Activated CD4-positive, alpha-beta T cell treated with anti-CD3 and anti-CD28 coated beads, Interleukin-2, Interleukin-4, amounts not matched to agents 100 ng/mL and 50 ng/mL, durations not matched to agents 16 hours and 8 hours (primary cell): ENCODE results near the gene SRD5A3.

Source experiments
- DNase-seq: peaks from one replicate; pipeline ENCODE4 v3.0.0-alpha.2; 2020; ENCODE audit warnings: low spot score

The SRD5A3 gene

DNA sequence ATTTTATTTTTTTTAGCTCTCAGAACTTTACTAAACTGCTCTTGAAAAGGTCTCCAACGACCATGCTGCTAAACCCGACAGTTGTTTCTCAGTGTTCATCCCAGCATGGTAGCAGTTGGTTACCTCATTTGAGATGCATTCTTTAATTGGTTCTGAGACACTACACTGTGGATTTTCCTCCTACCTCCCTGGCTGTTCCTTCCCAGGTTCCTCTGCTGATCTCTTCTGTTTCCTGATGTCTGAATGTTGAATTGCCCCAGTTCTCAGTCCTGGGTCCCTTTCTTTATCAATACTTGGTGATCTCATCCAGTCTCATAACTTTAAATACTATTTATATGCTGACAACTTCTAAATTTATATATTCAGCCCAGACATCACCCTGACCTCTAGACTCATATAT is 30.7 kb downstream of the SRD5A3 start:
- DNase-seq = no peak

DNA sequence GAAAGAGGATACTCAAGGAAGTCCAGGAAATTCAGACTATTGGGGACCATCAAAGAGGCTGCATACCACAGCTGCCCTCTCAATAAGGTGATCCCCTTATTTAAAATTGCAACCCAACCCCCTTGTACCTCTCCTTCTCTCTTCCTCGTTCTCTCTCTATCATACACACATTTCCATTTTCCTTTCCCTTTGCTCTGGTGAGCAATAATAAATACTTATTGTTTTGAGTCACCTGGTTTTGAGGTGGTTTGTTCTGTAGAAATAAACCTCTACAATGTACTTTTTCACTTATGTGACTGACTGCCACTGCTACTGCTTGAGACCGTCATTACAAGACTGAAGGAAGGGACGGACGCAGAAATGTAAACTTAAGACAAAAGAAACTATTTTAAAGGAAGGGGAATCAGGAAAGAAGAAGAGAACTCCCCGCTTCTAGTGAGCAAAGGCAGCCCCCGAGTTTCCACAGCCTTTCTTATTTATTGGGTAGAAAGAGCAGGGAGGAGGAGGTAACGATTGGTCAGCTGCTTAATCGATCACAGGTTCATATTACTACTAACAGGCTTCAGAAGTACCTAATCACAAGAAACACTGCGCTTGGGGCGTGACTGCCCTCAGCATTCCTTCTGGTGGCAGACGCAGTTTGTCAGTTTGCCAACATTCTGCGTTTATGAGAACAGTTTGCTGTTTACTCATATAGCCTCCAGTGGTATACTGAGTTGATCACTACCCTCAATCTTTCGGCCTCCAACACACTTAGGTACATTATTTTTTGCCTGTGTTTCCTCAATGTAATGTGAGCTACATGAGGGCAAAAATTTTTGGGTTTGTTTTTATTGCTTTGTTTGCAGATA is 32.8 kb downstream of the SRD5A3 start:
- DNase-seq = no peak

DNA sequence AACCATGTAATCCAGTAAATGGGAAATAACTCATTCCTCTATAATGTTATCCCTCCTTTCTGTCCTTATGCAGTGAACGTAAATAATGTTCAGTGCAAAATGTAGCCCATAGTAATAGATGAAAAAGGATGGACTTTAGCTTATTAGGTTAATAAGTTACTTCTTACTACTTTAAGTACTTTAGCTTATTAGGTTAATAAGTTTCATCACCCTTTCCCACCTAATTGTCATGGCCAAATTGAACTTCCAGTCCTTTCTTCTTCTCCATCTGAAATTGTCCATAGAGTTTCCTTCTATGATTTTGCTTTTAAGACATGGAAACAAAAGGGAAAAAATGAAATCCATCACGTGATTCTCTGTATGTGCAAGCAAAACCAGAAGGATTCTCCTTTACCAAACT is 34.5 kb downstream of the SRD5A3 start:
- no peak for DNase-seq

DNA sequence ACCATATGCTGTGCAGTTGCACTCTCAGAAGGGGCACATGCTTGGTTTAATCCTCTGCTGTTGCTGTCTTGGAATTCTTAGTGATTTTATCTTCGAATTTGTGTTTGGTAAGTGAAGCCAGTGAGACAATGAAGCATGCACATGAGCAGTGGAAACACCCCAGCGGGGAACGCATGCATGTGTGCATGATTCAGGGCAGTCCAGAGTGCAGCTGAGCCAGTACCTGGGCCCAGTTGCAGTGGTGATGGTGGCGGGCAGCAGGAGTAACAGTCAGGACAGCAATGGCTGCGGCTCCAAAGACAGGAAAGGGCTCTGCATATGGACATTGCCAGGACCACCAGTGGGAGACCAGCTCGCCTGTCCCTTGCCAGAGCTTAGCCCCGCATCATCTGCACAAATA is 35.5 kb downstream of the SRD5A3 start:
- no peak for DNase-seq

DNA sequence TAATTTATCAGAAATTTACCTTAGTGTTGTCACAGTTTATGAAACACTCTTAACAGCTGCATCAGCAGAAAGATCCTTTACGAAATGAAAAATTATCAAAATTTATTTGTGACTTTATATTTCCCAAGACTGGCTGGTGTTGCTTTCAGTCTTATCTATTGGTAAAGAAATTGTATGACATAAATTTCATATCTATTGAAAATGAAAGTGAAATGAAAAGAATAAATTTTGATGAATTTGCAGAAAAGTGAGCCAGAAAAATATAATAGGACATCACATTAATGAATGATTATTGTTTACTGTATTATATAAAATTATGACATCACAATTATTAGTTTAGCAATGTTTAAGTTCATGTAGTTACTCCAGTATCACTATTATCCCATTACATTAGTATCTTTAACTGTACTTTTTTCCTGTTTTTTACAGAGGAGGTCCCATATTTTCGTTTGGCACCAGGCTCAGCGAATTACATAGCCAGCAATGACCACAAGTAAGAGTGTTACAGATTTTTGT is 36.5 kb downstream of the SRD5A3 start:
- DNase-seq = no peak

DNA sequence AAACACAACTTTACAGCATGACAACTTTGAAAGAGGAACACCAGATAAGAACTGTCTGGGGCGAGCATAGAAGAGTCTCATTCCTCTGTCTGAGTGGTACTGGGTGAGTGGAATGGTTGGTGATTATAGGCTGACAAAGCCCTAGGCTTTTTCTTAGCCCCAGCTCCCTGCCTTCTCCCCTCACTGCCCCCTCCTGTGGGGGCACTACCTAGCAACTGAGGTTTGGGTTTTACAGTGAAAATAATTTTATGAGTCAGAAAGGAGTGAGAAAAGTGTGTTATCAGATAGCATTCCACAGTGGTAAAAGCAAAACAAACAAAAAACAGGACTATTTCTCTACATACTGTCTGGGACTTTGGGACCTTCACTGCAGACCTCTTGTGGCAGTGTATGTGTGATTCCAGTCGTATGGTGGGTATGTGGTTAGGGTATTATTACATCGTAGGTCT is 39.2 kb downstream of the SRD5A3 start:
- no peak for DNase-seq

DNA sequence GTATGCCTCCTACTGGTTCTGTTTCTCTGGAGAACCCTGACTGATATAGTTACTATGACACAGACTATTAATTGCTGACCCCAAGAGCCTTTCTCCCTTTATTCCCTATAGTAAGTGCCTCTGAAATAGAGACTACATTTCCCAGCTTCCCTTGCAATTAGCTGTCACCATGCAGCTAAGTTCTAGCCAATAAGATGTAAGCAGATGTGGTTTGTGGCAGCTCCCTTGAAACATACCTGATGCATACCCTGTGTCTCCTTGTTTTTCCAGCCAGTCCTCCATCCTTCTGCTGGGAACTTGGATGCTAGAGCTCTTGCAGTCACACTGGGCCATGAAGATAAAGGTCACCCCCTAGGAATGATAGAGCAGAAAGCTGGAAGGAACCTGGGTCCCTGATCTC is 40.0 kb downstream of the SRD5A3 start:
- peak; percentile 32 for DNase-seq

DNA sequence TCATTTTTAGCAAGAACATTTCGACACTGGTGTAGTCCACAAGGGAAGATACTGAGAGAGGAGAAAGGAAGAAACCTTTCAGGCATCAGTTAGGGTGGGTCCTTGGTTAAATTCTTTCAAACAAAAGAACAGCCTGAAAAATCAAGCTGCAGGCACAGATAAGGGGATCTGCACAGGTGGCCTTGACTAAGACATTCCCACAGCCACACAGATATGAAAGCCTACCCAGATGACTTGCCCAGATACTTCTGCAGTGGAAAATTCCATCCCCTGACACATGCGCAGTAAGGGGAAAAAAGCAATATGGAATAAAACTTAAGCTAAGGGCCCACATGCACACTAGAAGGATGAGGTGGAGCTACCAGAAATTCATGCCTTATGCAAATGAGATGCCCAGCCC is 40.8 kb downstream of the SRD5A3 start:
- no peak for DNase-seq

DNA sequence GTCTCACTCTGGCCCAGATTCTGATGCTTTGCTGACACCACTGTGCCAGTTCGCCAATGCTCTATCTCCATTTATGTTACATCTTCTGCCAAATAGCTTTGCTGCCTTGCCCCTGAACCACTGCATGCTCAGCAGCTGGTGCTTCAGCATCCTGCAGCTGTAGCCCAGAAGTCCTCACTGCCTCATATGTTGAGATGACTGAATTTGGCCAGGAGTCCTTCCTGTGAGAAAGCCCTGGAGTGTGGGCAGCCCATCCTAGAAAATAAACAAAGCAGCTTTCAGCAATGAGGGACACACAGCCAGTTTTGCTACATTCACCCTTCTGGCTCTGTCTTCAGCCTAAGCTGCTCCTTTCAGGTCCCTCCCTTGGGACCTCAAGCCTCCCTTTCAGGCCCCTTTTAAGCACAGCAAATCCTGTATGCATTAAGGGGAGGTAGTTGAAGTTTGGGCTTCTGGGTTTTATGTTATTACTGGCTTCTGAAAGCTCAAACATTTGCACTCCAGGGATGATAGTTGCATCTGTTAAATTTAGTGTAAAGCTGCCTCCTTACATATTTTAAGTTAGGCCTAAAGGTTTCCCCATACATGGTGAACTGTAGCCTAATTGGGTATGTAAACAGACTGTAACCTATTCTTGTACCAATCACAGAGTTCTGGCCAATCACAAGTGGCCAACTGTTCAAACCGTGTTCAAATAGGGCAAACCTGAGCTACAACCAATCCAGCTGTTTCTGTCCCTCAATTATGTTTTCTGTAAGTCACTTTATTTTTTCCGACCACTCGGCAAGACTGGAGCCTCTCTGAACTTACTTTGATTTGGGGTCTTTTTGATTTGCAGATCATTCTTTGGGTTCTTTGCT is 47.6 kb downstream of the SRD5A3 start:
- DNase-seq = no peak

DNA sequence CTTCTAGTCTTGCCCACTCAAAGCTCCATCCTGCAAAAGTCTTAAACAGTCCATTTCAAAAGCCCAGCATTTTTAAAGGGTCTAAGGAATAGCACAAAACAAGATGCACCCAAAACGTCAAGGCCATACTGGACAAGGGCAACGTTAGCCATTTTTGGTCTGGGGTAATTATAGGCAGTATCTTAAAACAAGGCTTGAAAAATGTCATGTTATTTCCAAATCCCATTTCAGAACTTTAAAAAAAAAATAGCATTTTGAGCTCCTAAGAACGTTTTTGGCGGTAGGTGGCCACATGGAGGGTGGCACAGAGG is 49.1 kb downstream of the SRD5A3 start:
- no peak for DNase-seq

DNA sequence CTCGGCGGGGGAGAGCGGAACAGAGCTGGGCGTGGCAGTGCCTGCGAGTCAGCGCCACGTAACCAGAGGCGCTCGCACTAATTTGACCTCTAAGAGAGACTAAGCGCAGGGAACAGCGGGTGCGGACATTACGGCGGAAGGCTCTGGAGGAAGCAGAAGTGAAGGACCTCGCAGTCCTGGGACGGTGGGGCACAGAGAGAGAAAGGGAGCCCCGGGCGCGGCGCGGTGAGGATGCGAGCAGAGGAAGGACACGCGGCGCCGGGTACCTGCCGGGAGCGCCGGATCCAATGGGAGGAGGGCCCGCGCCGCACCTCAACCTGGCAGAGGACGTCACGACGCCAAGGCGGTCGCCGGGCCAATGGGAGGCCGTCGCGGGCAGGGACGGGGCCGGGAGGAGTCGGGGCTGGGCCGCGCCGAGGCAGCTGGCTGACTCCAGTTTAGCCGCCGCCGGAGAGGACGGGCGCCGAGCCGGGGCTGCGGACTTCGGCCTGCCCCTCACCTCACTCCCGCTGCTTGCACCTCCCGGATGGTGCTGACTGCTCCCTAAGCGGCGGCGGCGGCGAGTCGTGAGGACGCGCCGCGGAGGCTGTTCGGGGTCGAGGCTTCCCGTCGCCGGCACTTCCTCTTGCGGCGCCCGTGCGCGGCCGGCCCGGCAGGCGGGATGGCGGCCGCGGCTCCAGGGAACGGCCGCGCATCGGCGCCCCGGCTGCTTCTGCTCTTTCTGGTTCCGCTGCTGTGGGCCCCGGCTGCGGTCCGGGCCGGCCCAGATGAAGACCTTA is 49.7 kb downstream of the SRD5A3 start, which contains the start of gene TMEM165:
TSS of gene TMEM165 (plus strand) at position 429 of the 779 bp plus-strand sequence. CDS start at position 662, 233 bp downstream.
- peak; percentile 94 for DNase-seq

DNA sequence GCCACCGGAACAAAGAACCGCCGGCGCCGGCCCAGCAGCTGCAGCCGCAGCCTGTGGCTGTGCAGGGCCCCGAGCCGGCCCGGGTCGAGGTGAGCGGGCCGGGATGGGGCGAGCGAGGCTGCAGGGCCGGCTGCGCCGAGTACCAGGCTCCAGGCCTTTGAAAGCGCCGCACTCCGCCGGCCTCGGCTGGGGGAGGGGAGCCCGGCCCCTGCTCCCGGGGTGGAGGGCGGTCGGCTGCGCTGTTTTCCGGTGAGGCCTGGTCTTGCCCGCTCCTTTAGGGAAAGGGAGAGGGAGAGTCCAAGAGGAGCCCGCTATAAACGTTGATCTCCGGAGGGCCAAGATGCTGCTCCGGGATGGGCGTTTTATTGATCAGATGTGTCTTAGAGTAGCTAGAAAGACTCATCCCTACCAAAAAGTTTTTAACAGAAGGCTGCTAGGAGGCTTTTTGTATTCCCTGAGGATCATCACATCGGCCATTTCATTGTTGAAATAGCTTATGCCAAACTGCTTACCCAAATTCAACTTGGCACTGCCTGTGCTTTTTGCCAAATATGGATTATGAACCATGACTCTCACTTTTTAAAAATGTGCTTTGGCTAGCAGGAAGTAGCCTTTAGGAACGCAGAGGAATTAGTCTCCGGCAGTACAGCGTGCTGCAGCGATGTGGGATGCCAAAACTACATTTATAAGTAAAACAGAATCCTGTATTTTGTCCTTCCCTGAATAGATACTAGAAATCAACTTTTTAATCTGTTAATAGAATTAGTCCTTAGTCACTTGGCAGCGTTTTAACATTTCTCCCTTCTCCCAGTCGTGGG is 50.5 kb downstream of the SRD5A3 start:
- peak; percentile 24 for DNase-seq

DNA sequence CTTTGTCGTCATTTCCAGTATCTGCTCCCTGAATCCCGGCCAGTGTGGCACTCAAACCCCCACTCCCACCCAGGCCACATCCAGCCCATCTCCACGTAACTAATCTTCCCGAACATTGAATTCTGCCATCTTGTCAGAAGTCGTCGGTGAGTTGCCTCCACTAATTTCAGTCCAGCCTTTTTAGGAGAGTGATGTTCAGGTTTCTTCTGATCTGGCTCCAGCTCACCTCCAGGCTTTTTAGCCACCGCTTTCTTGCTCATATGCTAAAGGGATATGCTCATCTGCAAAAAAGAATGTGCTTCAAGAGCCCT is 51.0 kb downstream of the SRD5A3 start:
- no peak for DNase-seq

DNA sequence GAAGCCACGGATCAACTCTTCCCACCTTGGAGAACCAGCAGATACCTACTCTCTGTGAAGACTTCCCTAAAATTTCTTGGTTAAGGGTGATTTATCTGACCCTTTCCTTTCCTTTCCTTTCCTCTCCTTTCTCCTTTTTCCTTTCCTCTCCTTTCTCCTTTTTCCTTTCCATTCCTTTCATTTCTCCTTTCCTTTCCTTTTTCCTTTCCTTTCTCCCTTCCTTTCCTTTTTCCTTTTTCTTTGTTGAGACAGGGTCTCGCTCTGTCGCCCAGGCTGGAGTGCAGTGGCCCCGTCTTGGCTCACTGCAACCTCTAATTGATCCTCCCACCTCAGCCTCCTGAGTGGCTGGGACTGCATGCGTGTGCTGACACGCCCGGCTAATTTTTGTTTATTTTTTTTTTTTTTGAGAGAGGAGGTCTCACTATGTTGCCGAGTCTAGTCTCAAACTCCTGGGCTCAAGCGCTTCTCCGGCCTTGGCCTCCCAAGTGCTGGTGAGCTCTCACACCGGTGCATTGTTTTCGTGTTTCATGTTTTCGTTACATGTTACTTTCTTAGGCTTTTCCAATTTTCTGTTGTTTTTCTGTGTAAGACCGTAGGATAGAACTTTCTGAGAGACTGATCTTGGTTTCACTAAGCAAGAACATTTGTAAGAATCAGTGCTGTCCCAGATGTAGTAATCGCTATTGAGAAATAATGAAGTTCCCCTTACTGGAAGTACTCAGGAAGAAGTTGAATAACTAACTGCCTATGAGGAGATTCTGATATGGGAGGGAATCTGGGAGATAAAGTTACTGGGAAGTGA is 51.7 kb downstream of the SRD5A3 start:
- no peak for DNase-seq

DNA sequence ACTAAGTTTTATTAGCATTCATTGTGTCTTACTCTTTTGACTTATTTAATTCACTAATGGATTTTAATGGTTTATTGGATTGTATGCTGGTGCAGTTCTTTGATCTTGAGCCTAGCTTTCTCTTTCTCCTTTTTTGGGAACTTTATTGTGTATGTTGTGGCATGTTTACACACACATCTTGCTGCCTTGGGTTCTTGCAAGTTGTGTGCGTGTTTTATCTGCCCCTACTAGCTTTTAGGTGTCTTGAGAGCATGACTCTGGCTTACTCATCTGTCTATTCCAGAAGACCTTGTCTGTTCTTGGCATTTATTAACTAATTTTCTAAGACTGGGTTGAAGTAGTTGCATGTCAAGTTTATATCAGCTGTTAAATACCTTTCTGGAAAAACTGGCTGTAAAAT is 52.4 kb downstream of the SRD5A3 start:
- no peak for DNase-seq

DNA sequence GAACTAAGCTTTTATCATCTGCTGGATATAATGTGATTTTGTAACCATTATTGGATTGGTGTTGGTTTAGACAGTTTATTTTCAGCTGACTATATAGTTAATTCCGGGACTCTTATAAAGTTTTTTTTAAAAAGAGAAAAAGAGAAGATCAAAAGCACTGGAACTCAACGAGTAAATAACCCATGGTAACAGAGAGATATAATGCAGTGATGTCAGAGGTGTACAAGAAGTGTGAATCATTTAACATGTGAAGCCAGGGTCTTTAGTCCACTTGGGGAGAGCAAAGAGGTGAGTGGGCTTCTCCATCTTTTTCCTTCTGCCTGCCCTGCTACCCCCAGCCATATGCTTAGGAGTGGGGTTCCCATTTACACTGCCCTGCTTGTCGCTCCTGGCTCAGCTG is 52.9 kb downstream of the SRD5A3 start:
- DNase-seq = no peak

DNA sequence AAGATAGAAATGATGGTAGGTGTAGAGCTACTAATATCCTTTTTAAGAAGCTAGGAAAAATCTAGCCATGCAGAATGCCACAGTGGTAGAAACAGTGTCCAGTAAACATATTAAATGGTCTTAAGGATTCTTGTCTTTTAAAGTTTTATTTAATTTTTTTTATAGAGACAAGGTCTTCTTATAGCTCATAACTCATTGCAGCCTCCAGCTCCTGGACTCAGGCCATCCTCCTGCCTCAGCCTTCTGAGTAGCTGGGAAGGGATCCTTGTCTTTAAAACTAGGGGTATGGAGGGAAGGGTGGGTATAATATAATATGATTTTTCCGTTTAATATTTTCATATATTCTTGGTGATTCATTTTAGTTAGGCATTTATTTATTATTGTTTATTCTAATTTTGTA is 53.5 kb downstream of the SRD5A3 start:
- no peak for DNase-seq

DNA sequence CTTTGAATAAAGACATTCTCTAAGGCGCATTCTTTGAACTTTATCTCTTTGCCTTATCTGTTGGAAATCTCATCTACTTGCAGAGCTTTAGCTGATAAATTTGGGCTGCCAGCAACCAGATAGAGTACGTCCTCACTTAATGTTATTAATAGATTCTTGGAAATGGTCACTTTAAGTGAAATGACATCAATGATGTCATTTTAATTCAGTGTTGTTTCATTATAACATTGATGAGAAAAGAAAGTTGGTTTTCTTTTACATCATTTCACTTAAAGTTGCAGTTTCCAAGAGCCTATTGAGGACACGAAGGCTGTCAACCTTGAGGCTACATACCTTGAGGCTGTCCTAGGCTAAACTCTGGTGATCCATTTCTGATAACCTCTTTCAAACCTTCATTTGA is 59.0 kb downstream of the SRD5A3 start:
- DNase-seq = no peak

DNA sequence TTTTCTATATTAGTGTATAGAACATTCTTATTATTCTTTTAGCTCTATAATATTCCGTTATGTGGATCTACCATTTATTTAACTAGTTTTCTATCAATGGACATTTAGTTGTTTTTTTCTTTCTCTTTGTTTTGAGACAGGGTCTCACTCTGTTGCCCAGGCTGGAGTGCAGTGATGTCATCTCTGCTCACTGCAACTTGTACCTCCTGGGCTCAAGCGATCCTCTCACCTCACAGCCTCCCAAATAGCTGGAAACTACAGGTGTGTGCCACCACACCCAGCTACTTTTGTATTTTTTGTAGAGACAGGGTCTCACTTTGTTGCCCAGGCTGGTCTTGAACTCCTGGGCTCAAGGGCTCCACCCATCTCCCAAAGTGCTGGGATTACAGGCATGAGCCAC is 60.5 kb downstream of the SRD5A3 start:
- no peak for DNase-seq

DNA sequence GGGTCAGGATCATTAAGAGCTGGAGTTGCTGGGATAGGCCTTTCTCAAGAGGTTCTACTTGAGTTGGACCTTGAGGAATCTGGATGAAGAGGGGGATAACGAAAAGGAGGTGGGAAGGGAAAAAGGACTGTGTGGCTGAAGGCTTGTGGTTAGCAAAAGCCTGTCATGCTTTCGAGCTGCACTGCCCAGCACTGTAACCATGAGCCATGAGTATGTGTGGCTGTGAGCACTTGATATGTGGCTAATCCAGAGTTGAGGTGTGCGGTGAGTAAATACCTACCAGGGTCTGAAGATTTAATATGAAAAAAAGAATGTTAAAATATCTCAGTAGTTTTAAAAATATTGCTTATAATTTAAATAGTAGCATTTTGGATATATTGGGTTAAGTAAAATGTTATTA is 61.1 kb downstream of the SRD5A3 start:
- no peak for DNase-seq

DNA sequence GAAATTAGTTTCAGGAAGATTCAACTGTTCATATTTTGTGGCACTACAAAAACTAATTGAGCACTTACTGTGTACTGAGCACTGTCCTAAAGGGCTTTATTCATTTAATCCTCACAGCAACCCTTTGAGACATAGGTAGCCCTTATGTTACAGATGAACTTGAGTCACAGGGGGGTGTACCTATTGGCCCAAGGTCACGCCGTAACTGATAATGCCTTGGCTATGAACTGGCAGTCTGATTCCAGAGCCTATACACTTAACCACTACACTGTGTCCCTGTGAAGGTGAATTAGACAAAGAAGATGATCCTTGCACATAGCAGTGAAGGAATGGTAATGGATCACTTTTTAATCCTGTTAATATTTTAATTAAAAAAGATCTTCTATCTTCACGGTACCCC is 61.7 kb downstream of the SRD5A3 start:
- no peak for DNase-seq
